BJ (cell line): ENCODE measurements around the gene LRMDA. TPM values are rescaled to one million over a fixed set of nuclear protein-coding genes. Genes with fewer than 3 reads are reported as not detected.

Source experiments
- CTCF ChIA-PET: fragments of 350-600 bp; formaldehyde crosslinking; extraction: SDS; loops from one replicate; lab custom pipeline; 2021; ENCODE audit warnings: antibody characterized with exemption, inconsistent platforms; lab: Yijun Ruan, JAX
- POLR2A ChIA-PET: fragments of 300-600 bp; sonication (Branson Sonifier 250); formaldehyde crosslinking; extraction: SDS; loops from one replicate; lab custom pipeline; 2021; ENCODE audit warnings: antibody characterized with exemption; lab: Charles Lee
- DNase-seq: peaks from one replicate; pipeline ENCODE4 v3.0.0-alpha.2; 2011; ENCODE audit warnings: low read depth
- H3K27me3 ChIP-seq: 2 replicates; pipeline ENCODE4 v1.6.0; 2011; ENCODE audit warnings: low read length; ENCODE audit not compliant: control insufficient read depth, insufficient read depth
- H3K36me3 ChIP-seq: 2 replicates; pipeline ENCODE4 v1.5.1; 2011; ENCODE audit warnings: low read length; ENCODE audit not compliant: control insufficient read depth, insufficient read depth
- H3K4me3 ChIP-seq: 2 replicates; pipeline ENCODE4 v1.5.1; 2011; ENCODE audit warnings: low read depth, mild to moderate bottlenecking, control low read depth, low read length
- polyA plus RNA-seq: library from polyadenylated mRNA; depleted of rRNA; stranded (reverse); fragments of >200 nt; gene quantifications from 2 replicates; pipeline ENCODE4 v1.2.3, GENCODE V29; 2011
- TF ChIP-seq, protein P1 (sequence below): IDR thresholded peaks from 2 replicates; pipeline ENCODE4 v1.5.1; 2011; ENCODE audit warnings: low read depth, mild to moderate bottlenecking, control low read depth, inconsistent platforms, low read length, moderate library complexity; ENCODE audit not compliant: insufficient read depth

Gene LRMDA
- polyA plus RNA-seq, 1 experiment: not detected

DNA sequence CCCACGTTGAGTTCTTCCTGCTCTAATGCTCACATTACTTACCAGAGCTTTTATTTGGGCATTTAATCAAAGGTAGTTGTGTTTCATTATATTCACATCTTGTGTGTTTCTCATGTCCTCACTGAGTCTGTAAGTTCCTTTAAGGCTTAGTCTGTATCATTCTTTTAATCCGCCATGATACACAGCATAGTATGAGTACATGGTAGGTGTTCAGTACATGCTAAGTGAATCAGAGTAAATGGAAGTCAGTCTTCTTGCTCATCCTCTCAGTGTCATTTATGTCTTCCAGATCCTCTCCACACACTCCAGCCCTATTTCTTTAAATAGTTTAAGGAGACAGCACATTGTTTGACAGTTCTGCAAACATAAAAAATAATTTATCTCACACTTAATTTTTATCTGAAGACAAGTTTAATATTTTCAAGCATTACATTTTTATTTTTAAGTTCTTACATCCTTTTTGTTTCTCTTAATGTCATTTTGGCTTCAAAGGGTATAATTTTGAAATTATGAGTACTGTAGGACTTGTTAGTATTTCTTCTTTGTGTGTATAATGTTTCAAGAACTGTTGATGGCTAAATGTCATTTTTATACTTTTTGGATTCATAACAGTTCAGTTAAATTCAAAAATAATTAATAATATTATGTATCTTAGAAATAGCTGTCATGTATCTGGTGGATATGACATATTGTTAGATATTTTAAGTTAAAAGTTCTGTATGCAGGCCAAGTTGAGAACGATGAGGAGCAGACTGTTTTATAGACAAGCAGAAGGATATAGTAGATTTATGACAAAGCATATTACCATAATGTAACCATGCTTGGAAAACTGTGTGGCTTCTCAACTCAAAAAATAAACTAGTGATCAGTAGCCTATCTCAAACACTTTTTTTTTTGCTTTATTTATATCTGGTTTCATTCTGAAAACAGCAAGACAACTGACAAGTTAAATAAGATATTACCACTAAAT, 342.7 kb downstream of the LRMDA start:
- CTCF ChIA-PET: interaction anchor here (0.6 kb wide), 2 partner anchors 9 to 260 kb away, joined by 3 read pairs; no protein-coding TSS in a partner anchor
- Histone ChIP-seq H3K27me3 (peaks cover 2% of the 10 kb centered on the region), H3K4me3 (no peak overlapping the region), H3K36me3 (no peaks in the 10 kb centered on the region)
- no peak for DNase-seq
- POLR2A ChIA-PET: interaction anchor here (0.7 kb wide), 1 partner anchor 900 kb away, joined by 3 read pairs; no protein-coding TSS in a partner anchor
- TF ChIP-seq, protein P1, sequence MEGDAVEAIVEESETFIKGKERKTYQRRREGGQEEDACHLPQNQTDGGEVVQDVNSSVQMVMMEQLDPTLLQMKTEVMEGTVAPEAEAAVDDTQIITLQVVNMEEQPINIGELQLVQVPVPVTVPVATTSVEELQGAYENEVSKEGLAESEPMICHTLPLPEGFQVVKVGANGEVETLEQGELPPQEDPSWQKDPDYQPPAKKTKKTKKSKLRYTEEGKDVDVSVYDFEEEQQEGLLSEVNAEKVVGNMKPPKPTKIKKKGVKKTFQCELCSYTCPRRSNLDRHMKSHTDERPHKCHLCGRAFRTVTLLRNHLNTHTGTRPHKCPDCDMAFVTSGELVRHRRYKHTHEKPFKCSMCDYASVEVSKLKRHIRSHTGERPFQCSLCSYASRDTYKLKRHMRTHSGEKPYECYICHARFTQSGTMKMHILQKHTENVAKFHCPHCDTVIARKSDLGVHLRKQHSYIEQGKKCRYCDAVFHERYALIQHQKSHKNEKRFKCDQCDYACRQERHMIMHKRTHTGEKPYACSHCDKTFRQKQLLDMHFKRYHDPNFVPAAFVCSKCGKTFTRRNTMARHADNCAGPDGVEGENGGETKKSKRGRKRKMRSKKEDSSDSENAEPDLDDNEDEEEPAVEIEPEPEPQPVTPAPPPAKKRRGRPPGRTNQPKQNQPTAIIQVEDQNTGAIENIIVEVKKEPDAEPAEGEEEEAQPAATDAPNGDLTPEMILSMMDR: no peak

DNA sequence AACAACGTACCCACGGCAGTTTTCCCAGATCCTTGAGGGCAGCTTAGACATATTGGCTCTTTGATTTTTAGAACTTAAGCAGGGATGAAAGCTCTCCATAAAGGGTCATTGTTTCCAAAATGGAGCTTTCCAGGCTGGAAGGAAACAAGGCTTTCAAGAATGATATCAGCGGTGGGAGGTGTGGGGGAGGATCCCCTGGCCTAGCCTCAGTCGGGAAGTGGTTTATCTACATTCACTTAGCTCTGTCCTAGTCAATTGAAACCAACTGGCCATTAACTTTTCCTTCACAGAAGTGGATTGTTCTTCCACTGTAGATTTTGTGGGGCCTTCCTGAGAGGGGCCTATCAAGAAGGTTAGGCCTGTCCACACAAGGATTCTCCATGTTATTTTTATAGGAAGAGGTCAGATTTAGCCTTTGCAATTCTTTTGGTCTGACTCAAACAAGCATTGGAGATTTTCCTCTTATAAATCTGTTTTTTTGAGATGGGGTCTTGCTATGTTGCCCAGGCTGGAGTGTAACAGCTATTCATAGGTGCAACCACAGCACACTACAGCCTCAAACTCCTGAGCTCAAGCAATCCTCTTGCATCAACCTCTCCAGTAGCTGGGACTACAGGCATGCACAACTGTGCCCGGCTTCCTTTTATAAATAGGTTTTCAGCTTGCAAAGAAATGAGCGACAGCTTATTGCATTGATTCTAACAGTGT, 343.5 kb downstream of the LRMDA start:
- DNase-seq: no peak
- TF ChIP-seq, protein P1: no peak
- H3K27me3 ChIP-seq: peaks cover 2% of the 10 kb centered on the region
- POLR2A ChIA-PET: no interaction called here
- no peak overlapping the region for H3K4me3 ChIP-seq
- CTCF ChIA-PET: interaction anchor here (0.6 kb wide), 1 partner anchor 10 kb away, joined by 3 read pairs; no protein-coding TSS in a partner anchor
- no peaks in the 10 kb centered on the region for H3K36me3 ChIP-seq

DNA sequence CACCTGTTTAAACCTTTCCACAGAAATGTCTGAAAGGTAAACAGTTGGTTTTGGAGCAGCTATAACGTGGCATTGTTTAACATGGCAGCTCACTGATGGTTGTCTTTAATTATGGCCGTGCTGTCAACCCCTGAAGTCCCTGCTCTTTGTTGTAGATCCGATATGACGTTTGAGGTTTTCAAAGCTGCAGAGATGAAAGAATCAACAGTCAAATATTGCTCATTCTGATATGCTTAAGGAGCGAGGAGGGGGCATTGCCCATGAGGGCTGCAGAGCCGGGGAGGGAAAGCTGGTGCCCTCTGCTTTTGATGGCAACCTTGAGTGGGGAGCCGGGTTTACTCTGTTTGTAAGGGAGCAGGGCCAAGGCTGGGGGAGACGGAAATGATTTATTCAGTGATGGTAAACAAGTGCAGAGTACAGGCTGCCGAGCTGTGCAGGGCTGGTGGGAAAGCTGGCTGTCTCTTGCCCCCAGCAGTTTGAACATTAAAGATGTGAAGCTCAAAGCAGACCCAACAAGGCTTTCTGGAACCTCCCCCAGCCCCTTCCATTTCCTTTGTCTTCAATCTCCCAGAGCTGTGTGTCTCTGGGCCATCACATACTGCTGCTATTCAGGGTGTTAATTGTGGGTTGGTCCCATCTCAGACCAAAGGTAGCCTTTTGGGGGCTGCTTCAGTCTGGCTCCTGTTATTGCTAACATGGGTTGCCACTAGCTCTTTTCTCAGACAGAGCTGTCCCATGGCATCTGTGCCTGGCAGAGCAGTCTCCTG, 345.5 kb downstream of the LRMDA start:
- ChIA-PET POLR2A (no interaction called here), CTCF (interaction anchor here (1.3 kb wide), 1 partner anchor 13 kb away, joined by 3 read pairs; no protein-coding TSS in a partner anchor)
- Histone ChIP-seq H3K36me3 (no peaks in the 10 kb centered on the region), H3K27me3 (peaks cover 4% of the 10 kb centered on the region), H3K4me3 (no peak overlapping the region)
- TF ChIP-seq, protein P1: no peak
- no peak for DNase-seq

DNA sequence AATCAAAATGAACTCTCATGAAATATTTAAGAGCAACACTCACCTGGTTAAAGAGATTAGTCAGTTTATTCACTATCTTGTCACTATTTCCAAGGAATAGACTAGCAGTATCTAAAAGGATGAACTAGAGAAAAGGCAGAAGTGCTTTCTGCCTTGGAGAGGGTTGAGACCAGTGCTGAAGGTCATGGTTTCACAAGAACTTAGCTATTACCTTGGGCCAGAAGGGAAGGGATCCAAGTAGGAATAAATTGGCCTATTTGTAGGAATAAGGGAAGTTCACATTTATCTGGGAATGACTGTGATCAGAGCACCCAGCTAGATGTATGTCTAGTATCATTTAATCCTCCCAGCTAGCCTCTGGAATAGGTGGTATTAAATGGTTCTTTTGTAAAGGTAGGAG, 347.2 kb downstream of the LRMDA start:
- TF ChIP-seq, protein P1: no peak
- Histone ChIP-seq H3K36me3 (no peaks in the 10 kb centered on the region), H3K27me3 (peaks cover 5% of the 10 kb centered on the region), H3K4me3 (no peak overlapping the region)
- ChIA-PET CTCF (interaction anchor here (1.1 kb wide), 1 partner anchor 10 kb away, joined by 9 read pairs; no protein-coding TSS in a partner anchor), POLR2A (no interaction called here)
- DNase-seq: no peak
